PFSK-1 (cell line): ENCODE results near the gene HES4.

ENCODE experiments used
- FOXP2 ChIP-seq: optimal IDR thresholded peaks from 2 replicates; pipeline ENCODE3; 2011; ENCODE audit warnings: borderline replicate concordance, control low read depth, inconsistent platforms; ENCODE audit not compliant: insufficient read depth; ENCODE audit errors: extremely low read length, extremely low read depth
- POLR2AphosphoS5 ChIP-seq: IDR thresholded peaks from 2 replicates; pipeline ENCODE4 v1.6.1; 2012; ENCODE audit warnings: low read depth, mild to moderate bottlenecking, control low read depth, low read length, moderate library complexity
- SIN3A ChIP-seq: IDR thresholded peaks from 2 replicates; pipeline ENCODE4 v1.6.1; 2012; ENCODE audit warnings: mild to moderate bottlenecking, low read length, moderate library complexity, borderline replicate concordance; ENCODE audit not compliant: insufficient read depth
- TAF1 ChIP-seq: IDR thresholded peaks from 2 replicates; pipeline ENCODE4 v1.6.1; 2012; ENCODE audit warnings: low read length, control low read depth, borderline replicate concordance; ENCODE audit not compliant: insufficient read depth
- TF ChIP-seq, protein P1 (sequence below), 2 experiments: IDR thresholded peaks; 2 replicates each; pipeline versions ENCODE4 v1.6.1 to v1.8.0; 2011 to 2012; ENCODE audit warnings: low read depth in 2 of 2, low read length in 2 of 2, control low read depth in 1 of 2, inconsistent platforms in 1 of 2, mild to moderate bottlenecking in 1 of 2, moderate library complexity in 1 of 2; ENCODE audit not compliant: insufficient read depth in 1 of 2

DNA sequence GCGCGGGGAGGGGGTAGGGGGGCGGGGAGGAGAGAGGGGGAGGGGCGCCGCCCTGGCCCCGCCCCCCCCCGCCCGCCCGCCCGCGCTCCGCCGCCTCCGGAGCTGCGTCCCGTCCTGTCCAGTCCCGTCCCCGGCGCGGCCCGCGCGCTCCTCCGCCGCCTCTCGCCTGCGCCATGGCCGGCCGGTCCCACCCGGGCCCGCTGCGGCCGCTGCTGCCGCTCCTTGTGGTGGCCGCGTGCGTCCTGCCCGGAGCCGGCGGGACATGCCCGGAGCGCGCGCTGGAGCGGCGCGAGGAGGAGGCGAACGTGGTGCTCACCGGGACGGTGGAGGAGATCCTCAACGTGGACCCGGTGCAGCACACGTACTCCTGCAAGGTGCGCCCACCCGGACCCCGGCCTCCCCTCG lies 20.1 kb upstream of the HES4 start, which contains the start of gene AGRN:
- TF ChIP-seq SIN3A, result no peak
- TF ChIP-seq POLR2AphosphoS5, result no peak
- TF ChIP-seq, protein P1, sequence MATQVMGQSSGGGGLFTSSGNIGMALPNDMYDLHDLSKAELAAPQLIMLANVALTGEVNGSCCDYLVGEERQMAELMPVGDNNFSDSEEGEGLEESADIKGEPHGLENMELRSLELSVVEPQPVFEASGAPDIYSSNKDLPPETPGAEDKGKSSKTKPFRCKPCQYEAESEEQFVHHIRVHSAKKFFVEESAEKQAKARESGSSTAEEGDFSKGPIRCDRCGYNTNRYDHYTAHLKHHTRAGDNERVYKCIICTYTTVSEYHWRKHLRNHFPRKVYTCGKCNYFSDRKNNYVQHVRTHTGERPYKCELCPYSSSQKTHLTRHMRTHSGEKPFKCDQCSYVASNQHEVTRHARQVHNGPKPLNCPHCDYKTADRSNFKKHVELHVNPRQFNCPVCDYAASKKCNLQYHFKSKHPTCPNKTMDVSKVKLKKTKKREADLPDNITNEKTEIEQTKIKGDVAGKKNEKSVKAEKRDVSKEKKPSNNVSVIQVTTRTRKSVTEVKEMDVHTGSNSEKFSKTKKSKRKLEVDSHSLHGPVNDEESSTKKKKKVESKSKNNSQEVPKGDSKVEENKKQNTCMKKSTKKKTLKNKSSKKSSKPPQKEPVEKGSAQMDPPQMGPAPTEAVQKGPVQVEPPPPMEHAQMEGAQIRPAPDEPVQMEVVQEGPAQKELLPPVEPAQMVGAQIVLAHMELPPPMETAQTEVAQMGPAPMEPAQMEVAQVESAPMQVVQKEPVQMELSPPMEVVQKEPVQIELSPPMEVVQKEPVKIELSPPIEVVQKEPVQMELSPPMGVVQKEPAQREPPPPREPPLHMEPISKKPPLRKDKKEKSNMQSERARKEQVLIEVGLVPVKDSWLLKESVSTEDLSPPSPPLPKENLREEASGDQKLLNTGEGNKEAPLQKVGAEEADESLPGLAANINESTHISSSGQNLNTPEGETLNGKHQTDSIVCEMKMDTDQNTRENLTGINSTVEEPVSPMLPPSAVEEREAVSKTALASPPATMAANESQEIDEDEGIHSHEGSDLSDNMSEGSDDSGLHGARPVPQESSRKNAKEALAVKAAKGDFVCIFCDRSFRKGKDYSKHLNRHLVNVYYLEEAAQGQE (IDR thresholded peaks at IDR 0.05; ENCODE audit: insufficient read depth in 1 of 2, low read depth in 2 of 2, low read length in 2 of 2), result no peak
- TF ChIP-seq TAF1, result no peak
- no peak for TF ChIP-seq FOXP2
